Right atrium auricular region (tissue), 2 donors: ENCODE data around the gene IL1F10. TPM values are rescaled to one million over a fixed set of nuclear protein-coding genes. Genes with fewer than 3 reads are reported as not detected.

Source experiments
- DNase-seq: peaks from one replicate; pipeline ENCODE4 v3.0.0-alpha.2; 2019; ENCODE audit warnings: low spot score
- H3K27ac ChIP-seq, 2 donors: fragments of 200-600 bp; sonication (generic); 1 replicate in 1 of 2; 2 replicates in 1 of 2; pipeline ENCODE4 v1.5.1; 2016 to 2019
- H3K27me3 ChIP-seq, 2 donors: fragments of 200-600 bp; sonication (generic); one replicate each; pipeline versions ENCODE4 v1.5.1 to v1.6.0; 2017 to 2019
- H3K36me3 ChIP-seq: fragments of 200-600 bp; sonication (generic); one replicate; pipeline ENCODE4 v1.5.1; 2016
- H3K4me1 ChIP-seq, 2 donors: fragments of 200-600 bp; sonication (generic); one replicate each; pipeline versions ENCODE4 v1.5.1 to v1.6.0; 2017 to 2019
- H3K4me3 ChIP-seq, 2 donors: fragments of 200-600 bp; sonication (generic); 1 replicate in 1 of 2; 2 replicates in 1 of 2; pipeline ENCODE4 v1.5.1; 2017 to 2019; ENCODE audit warnings: mild to moderate bottlenecking in 1 of 2, moderate library complexity in 1 of 2
- H3K9me3 ChIP-seq, 2 donors: fragments of 200-600 bp; sonication (generic); one replicate each; pipeline ENCODE4 v1.5.1; 2019
- total RNA-seq, 2 donors: library from RNA; depleted of rRNA; stranded (reverse); fragments of >200 nt; gene quantifications; one replicate each; pipeline ENCODE4 v1.1.0, GENCODE V29; 2016
- TF ChIP-seq, protein P1 (sequence below), 2 donors: fragments of 200-600 bp; sonication (generic); IDR thresholded peaks; one replicate each; pipeline ENCODE4 v1.5.1; 2019; ENCODE audit warnings: antibody characterized with exemption in 2 of 2

IL1F10 gene
- total RNA-seq, 2 donors from 2014 or later = not detected

DNA sequence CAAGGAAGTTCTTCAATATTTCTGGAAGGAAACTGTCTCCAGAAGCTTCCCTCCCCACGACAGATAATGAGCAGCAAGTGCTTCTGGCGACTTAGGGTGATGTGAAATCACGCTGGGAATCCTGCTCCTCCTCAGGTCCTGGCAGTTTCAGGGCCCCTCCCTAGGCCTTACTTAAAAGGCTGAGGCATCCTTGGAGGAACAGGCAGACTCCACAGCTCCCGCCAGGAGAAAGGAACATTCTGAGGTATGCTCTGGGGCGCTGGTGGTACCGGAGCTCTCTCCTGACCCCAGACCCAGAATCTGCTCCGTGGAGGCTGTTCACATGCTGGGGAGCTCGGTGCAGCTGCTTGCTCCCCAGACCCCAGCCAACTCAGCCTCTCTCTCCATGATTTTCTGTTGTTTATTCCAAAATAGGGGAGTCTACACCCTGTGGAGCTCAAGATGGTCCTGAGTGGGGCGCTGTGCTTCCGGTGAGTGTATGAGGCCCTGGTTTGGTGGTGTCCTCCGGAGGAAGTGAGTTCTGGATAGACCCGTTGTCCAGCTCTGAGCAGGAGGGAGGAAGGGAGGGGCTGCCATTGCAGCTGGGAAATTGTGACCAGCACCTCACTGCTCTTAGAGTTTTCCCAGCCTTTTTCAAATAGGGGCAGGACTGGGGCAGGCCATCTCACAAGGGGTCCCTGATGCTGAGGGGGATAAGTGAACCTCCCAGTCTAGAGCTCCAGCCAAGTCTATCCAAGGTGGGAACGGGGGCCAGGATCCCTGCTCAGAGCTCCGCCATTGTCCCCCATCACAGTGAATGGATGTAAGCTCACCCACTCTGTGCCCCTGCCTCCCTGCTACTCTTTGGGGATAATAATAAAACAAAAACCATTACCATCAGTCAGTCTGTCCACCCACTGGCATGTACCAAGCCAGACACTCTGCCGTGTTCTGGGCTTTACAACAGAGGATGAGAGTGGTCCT is 8.5 kb upstream of the IL1F10 start, which contains the start of gene IL36RN:
TSS of gene IL36RN (plus strand) at position 201 of the 963 bp plus-strand sequence. CDS start at position 442, 241 bp downstream.
- H3K4me3 ChIP-seq = no peak within 1 kb of the TSS
- H3K36me3 ChIP-seq = no peaks in the 10 kb centered on the region
- H3K9me3 ChIP-seq = no peaks in the 10 kb centered on the region
- no peaks in the 10 kb centered on the region for H3K27me3 ChIP-seq
- no peaks in the 10 kb centered on the region for H3K4me1 ChIP-seq
- DNase-seq = peak; percentile 44
- H3K27ac ChIP-seq = no peak within 1 kb of the TSS
- TF ChIP-seq, protein P1, sequence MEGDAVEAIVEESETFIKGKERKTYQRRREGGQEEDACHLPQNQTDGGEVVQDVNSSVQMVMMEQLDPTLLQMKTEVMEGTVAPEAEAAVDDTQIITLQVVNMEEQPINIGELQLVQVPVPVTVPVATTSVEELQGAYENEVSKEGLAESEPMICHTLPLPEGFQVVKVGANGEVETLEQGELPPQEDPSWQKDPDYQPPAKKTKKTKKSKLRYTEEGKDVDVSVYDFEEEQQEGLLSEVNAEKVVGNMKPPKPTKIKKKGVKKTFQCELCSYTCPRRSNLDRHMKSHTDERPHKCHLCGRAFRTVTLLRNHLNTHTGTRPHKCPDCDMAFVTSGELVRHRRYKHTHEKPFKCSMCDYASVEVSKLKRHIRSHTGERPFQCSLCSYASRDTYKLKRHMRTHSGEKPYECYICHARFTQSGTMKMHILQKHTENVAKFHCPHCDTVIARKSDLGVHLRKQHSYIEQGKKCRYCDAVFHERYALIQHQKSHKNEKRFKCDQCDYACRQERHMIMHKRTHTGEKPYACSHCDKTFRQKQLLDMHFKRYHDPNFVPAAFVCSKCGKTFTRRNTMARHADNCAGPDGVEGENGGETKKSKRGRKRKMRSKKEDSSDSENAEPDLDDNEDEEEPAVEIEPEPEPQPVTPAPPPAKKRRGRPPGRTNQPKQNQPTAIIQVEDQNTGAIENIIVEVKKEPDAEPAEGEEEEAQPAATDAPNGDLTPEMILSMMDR (IDR thresholded peaks at IDR 0.05) = no peak

DNA sequence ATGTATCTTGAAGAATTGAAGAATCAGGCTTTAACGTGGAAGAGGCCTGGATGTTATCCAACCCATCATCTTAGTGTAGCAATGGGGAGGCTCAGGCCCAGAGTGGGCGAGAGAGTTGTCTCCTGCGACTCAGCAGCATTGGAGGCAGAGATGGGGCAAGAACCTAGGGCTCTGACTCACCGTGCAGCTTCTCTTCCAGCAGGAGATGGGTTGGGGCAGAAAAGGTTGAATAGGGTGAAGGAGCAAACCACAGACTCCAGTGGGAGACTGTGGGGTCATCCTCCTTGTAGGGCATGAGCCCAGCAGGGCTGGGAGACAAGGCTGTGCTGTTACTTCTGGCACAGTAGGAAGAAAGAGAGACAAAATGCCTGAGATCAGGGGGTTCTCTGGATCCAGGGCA is 7.4 kb upstream of the IL1F10 start:
- Histone ChIP-seq H3K27ac (no peak overlapping the region), H3K36me3 (no peaks in the 10 kb centered on the region)
- DNase-seq = peak; percentile 26

GRCh38 chr2:113060796-113061195 is 7.0 kb upstream of the IL1F10 start:
- H3K4me1 ChIP-seq = no peaks in the 10 kb centered on the region
- no peaks in the 10 kb centered on the region for H3K27me3 ChIP-seq
- no peaks in the 10 kb centered on the region for H3K9me3 ChIP-seq
- TF ChIP-seq, protein P1 (IDR thresholded peaks at IDR 0.05) = no peak
- H3K36me3 ChIP-seq = no peaks in the 10 kb centered on the region
- H3K4me3 ChIP-seq = no peak overlapping the region
- no peak overlapping the region for H3K27ac ChIP-seq
- peak; percentile 21 for DNase-seq

More for the DNA sequence above, 7.4 kb upstream of the IL1F10 start:
- TF ChIP-seq, protein P1 (IDR thresholded peaks at IDR 0.05) = no peak
- no peaks in the 10 kb centered on the region for H3K9me3 ChIP-seq
- no peaks in the 10 kb centered on the region for H3K27me3 ChIP-seq
- no peaks in the 10 kb centered on the region for H3K4me1 ChIP-seq
- H3K4me3 ChIP-seq = no peak overlapping the region

- H3K36me3 ChIP-seq = no peaks in the 10 kb centered on the region
- H3K9me3 ChIP-seq = no peaks in the 10 kb centered on the region
- TF ChIP-seq, protein P1 (IDR thresholded peaks at IDR 0.05) = no peak
- no peak overlapping the region for H3K4me3 ChIP-seq
- H3K27ac ChIP-seq = no peak overlapping the region
- H3K4me1 ChIP-seq = no peaks in the 10 kb centered on the region
- peak; percentile 16 for DNase-seq
- H3K27me3 ChIP-seq = no peaks in the 10 kb centered on the region
Observed at GRCh38 chr2:113061241-113061640, 6.5 kb upstream of the IL1F10 start.

GRCh38 chr2:113061896-113062770 is 5.6 kb upstream of the IL1F10 start:
- Histone ChIP-seq H3K9me3 (no peaks in the 10 kb centered on the region), H3K27ac (no peak overlapping the region), H3K4me1 (no peaks in the 10 kb centered on the region), H3K27me3 (no peaks in the 10 kb centered on the region), H3K36me3 (no peaks in the 10 kb centered on the region), H3K4me3 (no peak overlapping the region)
- TF ChIP-seq, protein P1 (IDR thresholded peaks at IDR 0.05) = no peak
- peak; percentile 30 for DNase-seq
